ENCODE measurements around the gene MADCAM1. TPM values are rescaled to one million over a fixed set of nuclear protein-coding genes. Genes with fewer than 3 reads are reported as not detected.

The MADCAM1 gene
- total RNA-seq, 1 donor from 2014 or later: not detected

DNA sequence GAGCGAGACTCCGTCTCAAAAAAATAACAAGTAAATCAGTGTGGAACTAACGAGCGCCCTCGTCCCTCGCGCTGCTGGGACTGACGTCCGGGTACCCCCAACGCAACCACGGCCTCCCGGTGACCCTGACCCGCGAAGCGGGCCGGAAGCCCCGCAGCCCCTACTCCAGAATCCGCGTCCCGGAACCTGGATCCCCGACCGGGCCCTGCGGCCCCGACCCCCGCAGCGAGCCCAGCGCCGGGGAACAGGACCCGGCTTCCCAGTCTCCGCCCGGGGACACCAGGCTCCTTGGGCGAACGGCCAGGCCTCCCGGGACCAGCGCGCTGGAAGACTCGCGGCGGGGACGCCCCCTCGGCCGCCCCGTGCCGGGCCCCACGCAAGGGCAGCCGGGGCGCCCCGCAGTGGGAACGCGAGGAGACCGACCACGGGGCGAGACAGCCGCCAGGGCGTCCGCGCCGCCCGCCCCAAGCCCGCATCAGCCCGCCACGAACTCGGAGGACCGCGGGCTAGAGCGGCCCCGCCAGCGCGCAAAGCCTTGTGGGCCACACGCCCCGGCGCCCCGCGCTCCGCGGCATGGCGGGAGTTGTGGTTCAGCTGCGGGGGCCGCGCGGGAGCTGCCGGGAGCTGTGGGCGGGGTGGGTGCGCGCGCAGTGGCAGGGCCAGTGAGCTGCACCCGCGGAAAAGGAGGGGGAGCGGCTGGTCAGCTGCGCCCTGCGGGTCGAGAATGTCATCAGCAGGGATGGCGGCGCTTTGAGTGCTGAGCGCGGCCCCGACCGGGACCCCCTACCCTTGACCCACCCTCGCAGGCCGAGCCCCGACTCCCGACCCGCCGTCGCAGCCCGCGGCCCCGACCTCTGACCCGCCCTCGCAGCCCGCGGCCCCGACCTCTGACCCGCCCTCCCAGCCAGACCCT, 7.5 kb upstream of the MADCAM1 start:
- DNase-seq (ENCODE audit: low read depth in 2 of 2): peak; percentile 79 to 97

DNA sequence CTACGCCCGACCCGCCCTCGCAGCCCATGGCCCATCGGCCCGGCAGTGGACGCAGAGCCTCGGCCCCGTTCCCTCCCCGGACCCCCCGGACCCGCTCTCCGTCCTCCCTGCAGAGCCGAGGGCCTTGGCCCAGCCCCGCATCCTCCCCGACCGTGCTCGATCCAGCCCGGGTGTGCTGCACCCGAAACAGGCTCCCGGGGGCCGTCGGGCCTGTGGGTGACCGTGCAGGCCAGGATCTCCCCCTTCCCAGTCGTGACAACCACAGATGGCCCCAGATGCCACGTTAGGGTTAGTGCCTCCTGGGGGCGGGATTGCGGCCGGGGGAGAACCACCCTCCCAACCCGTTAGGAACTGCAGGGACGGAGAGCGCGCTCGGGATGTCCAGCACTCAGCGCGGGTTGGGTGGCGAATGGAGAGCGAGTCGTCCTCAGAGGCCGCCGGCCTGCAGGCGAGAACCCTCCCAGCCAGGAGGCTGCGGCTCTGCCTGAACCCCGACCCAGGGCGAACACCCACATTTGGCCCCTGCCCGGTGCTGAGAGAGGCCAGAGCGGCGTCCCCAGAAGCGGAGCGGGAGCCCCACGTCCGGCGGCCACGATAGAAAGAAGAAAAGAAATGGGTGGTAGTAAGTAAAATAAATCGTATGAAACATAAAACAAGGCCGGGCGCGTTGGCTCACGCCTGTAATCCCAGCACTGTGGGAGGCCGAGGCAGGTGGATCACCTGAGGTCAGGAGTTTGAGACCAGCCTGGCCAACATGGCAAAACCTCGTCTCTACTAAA, 6.7 kb upstream of the MADCAM1 start:
- peak in 1 of 2 donors; percentile 32 for DNase-seq (ENCODE audit: low read depth in 2 of 2)

DNA sequence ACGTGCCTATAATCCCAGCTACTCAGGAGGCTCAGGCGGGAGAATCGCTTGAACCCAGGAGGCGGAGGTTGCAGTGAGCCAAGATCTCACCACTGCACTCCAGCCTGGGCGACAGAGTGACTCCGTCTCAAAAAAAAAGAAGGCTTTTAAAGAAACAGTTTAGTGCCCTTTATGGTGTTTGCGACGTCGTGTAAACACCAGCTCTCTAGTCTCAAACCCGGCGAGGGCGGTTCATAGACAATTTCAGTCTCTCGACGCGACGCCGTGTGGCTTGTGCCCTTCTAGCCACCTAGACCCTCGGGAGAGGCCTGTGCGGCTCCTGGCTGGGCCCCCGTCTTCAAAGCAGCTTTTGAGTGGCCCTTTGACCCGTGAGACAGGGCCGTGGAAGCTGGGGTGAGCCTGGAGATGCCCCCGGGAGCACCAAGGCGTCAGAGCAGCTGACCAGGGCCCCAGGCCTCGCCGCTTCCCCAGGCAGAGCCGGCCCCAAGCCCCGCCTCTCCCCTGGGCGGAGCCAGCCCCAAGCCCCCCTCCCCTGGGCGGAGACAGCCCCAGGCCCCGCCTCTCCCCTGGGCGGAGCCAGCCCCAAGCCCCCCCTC, 5.0 kb upstream of the MADCAM1 start:
- peak in 1 of 2 donors; percentile 35 for DNase-seq (ENCODE audit: low read depth in 2 of 2)

DNA sequence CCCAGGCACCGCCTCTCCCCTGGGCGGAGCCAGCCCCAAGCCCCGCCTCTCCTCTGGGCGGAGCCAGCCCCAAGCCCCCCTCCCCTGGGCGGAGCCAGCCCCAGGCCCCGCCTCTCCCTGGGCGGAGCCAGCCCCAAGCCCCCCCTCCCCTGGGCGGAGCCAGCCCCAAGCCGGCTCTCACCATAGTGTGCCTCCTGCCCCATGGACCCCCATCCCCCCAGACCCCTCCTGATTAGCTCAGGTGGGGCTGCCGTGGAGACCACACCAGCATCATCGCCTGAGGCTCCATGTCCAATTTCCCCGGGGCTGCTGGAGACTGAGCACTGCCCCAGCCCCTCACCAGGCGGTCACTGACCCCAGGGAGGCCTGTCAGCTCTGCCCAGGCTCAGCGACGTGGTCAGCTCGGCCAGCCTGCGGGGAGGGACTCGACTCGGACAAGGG, 4.2 kb upstream of the MADCAM1 start:
- peak in 1 of 2 donors; percentile 23 for DNase-seq (ENCODE audit: low read depth in 2 of 2)

DNA sequence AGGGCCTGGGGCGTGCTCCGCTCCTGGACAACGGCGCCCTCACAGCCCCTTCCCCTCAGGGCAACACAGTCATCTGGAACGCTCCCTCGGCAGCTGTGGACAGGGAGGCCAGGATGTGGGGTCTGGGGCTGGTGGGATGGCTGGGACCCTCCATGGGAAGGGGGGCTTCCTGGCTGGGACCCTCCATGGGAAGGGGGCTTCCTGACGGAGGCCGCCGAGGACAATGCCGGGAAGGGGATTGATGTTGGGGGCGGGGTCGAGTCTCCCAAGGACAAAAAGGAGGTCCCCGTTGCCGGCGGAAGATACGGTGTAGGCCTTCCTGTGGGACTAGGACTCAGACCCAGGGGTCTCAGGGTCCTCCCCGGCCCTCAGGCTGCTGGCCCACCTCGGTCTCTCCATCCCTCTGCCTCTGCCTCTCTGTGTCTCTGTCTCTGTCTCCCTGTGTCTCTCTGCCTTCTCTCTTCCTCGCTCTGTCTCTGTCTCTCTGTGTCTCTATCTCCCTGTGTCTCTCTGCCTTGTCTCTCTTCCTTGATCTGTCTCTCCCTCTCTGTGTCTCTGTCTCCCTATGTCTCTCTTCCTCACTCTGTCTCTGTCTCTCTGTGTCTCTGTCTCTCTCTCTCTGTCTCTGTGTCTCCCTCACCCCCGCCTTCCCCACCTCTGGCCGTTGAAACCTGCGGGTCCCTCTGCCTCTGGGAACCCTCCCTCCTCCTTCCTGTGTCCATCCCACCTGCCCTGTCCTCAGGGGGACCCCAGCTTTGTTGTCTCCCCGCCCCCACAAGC, 2.7 kb upstream of the MADCAM1 start:
- DNase-seq (ENCODE audit: low read depth in 2 of 2): no peak

DNA sequence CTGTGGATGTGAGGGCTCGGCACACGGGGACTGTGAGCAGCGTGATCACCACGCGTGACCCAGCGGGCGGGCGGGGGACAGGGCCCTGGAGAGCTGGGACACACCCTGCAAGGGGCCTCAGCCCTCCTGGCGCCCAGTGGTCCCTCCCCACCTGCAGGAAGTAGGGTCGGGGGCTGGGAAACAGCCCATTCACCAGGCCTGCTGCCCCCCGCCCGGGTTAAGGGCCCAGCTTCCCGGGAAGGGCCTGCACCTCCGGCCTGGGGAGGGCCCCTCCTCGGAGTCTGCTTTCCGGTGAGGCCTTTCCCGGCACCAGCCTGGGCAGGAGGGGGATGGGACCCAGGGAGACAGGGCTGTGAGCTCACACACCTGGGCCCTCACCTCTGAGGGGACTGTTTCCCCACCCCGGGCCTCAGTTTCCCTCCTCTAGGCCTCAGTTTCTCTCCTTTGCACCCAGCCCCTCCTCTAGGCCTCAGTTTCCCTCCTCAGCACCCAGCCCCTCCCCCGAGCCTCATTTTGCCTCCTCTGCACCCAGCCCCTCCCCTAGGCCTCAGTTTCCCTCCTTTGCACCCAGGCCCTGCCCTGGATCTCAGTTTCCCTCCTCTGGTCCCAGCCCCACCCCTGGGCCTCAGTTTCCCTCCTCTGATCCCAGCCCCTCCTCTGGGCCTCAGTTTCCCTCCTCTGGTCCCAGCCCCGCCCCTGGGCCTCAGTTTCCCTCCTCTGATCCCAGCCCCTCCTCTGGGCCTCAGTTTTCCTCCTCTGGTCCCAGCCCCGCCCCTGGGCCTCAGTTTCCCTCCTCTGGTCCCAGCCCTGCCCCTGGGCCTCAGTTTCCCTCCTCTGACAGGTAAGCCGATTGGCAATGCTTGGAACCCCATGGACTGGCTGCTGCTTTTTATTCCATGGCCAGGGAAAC, 1.9 kb upstream of the MADCAM1 start:
- DNase-seq (ENCODE audit: low read depth in 2 of 2): no peak

DNA sequence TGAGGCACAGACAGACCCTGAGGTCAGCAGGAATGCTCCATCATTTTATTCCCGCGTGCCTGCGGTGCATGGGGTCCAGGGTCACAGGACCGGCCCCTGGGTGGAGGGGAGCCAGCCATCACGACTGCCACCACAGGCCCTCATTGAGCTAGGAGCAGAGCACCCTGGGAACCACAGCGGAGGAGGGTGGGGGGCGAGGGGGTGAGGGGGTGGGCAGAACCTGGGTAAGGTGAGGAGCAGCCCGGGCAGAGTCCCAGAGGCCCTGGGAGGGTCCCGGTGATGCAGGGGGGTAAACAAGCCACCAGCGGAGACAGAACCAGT, 1.2 kb upstream of the MADCAM1 start:
- DNase-seq (ENCODE audit: low read depth in 2 of 2): no peak

DNA sequence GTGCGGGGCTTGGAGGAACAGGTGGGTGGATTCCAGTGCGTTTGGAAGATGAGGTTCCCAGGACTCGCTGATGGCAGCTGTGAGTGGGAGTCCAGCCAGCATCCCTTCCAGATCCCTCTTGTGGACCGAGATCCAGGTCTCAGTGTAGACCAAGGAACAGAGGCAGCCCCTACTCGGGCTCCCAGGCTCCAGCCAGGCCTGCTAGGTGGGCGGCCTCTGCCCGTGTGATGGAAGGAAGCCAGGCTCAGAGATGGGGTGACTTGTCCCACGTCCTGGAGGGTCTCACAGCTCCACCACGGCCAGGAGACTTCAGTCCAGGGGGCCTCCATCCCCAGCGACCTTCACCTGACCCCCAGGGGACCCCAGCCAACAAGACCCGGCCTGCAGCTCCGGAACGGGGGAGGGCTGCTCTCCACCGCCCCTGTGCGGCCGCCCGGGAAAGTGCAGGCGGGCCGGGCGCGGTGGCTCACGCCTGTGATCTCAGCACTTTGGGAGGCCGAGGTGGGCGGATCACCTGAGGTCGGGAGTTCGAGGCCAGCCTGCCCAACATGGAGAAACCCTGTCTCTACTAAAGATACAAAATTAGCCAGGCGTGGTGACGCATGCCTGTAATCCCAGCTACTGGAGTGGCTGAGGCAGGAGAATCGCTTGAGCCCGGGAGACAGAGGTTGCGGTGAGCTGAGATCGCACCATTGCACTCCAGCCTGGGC, 729 bp upstream of the MADCAM1 start:
- no peak for DNase-seq (ENCODE audit: low read depth in 2 of 2)

DNA sequence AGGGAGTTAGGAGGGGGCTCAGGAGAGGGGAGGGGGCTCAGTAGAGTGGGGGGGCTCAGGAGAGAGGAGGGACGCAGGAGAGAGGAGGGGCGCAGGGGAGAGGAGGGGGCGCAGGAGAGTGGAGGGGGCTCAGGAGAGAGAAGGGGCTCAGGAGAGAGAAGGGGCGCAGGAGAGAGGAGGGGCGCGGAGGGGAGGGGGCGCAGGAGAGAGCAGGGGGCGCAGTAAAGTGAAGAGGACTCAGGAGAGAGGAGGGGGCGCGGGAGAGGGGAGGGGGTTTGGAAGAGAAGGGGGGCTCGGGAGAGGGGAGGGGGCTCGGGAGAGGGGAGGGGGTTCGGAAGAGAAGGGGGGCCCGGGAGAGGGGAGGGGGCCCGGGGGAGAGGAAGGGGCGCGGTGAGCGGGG, 700 bp downstream of the MADCAM1 start:
- DNase-seq (ENCODE audit: low read depth in 2 of 2): no peak

DNA sequence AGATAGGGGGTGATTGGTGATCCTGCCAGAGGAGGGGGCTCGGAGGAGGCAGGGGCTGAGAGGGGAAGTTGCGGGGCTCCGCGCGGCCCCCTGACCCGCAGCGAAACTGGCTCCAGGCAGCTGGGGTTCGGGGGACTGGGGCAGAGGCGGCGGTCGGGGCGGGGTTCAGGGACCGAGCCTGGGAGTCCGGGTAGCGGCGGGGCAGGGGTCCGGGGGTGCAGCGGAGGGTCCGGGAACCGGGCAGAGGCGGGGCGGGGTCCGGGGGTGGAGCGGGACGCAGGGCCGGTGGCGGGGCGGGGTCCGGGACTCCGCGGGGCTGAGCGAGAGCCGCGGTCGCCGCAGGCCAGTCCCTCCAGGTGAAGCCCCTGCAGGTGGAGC, 1.2 kb downstream of the MADCAM1 start:
- DNase-seq (ENCODE audit: low read depth in 2 of 2): no peak

DNA sequence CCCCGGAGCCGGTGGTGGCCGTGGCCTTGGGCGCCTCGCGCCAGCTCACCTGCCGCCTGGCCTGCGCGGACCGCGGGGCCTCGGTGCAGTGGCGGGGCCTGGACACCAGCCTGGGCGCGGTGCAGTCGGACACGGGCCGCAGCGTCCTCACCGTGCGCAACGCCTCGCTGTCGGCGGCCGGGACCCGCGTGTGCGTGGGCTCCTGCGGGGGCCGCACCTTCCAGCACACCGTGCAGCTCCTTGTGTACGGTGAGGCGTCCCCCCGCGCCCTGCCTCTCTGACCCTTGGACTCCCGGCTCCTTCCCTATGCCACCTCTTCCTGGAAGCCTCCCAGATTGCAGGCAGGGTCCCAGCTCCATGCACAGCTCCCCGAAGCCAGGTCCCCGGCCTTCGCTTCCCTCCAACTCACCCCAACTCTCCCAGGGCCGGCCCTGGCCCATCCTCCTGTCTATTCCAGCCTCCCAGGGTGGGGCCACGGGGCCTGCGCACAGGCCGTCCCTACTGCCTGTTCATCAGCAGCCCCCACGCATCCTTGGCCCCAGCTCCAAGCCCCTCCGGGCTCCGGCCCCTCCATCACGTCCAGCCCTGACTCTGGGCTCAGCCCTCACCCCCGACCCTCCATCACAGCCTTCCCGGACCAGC, 1.7 kb downstream of the MADCAM1 start:
- no peak for DNase-seq (ENCODE audit: low read depth in 2 of 2)

DNA sequence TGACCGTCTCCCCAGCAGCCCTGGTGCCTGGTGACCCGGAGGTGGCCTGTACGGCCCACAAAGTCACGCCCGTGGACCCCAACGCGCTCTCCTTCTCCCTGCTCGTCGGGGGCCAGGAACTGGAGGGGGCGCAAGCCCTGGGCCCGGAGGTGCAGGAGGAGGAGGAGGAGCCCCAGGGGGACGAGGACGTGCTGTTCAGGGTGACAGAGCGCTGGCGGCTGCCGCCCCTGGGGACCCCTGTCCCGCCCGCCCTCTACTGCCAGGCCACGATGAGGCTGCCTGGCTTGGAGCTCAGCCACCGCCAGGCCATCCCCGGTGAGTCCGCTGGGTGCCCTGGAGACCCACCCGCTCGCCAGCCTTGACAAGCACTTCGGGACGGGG, 2.2 kb downstream of the MADCAM1 start:
- no peak for DNase-seq (ENCODE audit: low read depth in 2 of 2)

DNA sequence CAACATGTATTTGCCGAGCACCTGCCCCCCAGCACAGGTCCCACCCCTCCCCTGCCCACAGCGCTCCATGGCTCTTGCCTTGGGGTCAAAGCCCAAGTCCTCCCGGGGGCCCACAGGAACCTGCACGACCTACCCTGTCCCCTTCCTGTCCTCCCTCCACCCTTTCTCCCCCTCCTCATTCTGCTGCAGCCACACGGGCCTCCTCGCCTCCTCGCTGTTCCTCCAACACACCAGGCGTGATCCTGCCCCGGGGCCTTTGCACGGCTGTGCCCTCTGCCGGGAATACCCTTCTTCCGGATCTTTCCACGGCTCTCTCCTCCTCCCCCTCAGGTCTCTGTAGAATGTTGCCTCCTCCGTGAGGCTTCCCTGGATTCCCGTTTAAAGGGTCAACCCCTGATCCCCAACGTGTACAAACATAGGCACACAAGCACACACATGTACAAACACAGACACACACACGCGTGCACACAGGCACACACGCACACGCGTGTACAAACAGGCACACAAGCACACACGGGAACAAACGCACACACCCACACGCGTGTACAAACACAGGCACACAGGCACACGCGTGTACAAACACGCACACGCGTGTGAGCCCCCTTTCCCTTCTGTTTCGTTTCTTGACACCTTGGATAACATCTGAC, 2.8 kb downstream of the MADCAM1 start:
- DNase-seq (ENCODE audit: low read depth in 2 of 2): no peak

DNA sequence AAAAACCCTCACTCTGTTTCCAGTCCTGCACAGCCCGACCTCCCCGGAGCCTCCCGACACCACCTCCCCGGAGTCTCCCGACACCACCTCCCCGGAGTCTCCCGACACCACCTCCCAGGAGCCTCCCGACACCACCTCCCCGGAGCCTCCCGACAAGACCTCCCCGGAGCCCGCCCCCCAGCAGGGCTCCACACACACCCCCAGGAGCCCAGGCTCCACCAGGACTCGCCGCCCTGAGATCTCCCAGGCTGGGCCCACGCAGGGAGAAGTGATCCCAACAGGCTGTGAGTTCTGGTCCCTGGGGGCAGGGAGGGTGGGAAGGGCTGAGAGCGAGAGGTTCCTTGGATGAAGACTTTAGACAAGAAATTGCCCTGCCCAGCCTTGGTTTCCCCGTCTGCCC, 5.4 kb downstream of the MADCAM1 start:
- DNase-seq (ENCODE audit: low read depth in 2 of 2): no peak

DNA sequence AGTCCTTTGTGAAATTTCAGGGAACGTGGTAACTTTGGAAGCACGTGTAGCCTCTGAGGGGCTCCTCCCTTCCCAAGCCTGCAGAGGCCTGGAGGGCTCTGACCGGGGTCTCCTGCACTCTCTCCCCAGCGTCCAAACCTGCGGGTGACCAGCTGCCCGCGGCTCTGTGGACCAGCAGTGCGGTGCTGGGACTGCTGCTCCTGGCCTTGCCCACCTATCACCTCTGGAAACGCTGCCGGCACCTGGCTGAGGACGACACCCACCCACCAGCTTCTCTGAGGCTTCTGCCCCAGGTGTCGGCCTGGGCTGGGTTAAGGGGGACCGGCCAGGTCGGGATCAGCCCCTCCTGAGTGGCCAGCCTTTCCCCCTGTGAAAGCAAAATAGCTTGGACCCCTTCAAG, 8.3 kb downstream of the MADCAM1 start:
- no peak for DNase-seq (ENCODE audit: low read depth in 2 of 2)

DNA sequence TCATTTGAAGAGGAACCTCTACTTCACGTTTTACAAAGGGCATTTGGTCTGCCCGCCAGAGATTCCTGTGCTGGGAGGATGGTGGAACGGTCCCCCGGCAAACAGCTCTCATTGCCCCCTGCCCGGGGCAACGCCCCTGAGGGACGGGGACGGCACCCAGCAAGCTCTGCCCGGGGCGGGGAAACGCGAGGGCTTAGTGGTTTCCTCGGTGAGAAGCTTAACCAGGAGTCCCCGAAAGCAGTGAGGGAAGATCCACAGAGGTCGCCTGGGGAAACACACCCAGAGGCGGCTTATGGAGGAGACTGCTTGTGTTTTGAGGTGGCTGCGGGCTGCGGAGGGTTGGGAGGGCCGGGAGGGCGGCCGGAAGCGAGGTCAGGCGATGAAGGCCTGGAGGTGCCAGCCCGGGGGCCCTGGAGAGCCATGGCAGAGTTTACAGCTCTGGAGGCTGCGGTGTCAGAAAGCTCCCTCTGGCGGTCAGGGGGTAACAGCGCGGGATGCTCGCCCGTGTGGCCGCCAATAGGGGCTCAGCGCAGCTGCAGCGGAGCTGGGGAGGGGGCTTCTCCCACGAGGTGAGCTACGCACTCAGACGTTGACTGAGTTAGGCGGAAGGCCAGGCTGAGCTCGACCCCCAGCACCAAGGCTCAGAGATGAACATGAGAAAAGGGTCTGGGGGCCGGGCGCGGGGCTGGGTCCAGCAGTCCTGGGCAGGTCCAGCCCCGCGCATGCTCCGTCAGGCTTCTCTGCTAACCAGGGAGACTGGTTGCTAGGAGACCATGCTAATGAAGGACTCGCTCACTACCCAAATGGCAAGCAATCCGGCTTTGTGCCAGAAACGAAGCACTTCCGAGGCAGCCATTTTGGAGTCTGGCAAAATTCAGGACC, 10.4 kb downstream of the MADCAM1 start:
- DNase-seq (ENCODE audit: low read depth in 2 of 2): peak; percentile 87 to 100

DNA sequence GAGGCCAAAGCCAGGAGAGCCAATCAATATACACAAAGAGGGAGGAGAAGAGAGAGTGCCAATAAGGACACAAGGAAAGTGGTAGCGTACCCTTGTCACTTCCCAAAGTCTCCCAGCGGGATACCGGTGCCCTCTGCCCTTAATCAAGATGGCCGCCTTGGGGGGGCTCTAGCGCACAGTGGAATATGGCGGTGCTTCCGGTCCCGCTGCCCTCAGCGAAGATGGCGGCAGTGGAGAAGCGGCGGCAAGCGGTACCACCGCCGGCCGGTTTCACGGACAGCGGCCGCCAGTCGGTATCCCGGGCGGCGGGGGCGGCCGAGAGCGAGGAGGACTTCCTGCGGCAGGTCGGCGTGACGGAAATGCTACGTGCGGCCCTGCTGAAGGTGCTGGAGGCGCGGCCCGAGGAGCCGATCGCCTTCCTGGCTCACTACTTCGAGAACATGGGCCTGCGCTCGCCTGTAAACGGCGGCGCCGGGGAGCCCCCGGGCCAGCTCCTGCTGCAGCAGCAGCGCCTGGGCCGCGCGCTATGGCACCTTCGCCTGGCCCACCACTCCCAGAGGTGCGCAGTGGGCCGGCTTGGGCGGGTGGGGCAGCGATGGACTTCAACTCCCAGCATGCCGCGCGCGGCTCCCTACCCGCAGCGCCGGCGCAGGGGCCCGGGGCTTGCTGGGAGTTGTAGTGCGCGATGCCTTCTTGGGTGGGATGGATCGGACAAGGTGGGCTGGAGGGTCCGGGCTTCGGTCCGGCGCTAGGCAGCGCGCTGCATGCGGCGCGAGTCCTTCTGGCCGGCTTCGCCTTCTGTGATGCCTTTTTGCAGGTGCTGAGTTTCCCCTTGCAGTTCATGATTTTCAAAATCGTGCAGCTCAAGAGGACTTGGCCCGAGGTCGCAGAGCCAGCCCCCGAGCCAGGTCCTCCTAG, 11.3 kb downstream of the MADCAM1 start, which contains the start of gene TPGS1:
TSS of gene TPGS1 (plus strand) at position 212 of the 918 bp plus-strand sequence. CDS start at position 222, 10 bp downstream.
- peak; percentile 43 to 100 for DNase-seq (ENCODE audit: low read depth in 2 of 2)
